NCI-H748 (cell line): ENCODE data around the gene VENTX.

Experiments used
- DNase-seq: peaks from one replicate; lab custom pipeline; 2025; ENCODE audit not compliant: unreplicated experiment; lab: John Stamatoyannopoulos, UW

VENTX gene

DNA sequence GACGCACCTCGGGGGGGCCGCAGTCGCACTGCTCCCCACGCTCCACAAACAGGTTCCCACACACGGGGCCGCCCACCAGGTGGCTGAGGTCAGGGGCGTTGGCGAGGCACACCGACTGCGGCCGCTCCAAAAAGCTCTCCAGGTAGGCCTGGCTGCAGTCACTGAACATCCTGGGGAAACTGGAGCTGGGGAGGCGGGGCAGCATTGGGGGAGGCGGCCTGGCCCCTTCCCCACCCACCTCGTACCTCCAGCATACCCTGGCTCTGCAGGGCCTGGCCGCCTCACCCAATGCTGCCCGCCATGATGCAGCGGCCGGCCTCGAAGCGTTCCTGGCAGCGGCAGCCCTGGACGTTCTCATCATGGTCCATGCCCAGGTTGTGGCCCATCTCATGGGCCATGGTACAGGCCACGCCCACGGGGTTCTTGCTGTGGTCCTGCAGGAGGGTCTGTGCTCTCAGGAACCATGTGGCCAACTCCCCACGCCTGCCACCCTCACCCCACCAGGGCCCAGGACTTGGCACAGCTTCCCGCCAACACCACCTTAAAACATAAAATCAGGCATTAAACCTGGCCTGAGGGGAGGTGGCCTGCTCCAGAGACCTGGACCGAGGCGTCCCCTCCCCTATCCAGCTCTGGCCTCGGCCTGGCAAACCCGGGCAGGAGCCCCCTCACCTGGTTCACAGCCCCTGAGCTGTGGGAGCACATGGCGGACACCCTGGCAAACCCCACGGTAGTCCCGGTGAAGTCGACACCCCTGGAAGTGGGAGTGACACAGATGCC, 34.1 kb downstream of the VENTX start:
- no peak for DNase-seq

DNA sequence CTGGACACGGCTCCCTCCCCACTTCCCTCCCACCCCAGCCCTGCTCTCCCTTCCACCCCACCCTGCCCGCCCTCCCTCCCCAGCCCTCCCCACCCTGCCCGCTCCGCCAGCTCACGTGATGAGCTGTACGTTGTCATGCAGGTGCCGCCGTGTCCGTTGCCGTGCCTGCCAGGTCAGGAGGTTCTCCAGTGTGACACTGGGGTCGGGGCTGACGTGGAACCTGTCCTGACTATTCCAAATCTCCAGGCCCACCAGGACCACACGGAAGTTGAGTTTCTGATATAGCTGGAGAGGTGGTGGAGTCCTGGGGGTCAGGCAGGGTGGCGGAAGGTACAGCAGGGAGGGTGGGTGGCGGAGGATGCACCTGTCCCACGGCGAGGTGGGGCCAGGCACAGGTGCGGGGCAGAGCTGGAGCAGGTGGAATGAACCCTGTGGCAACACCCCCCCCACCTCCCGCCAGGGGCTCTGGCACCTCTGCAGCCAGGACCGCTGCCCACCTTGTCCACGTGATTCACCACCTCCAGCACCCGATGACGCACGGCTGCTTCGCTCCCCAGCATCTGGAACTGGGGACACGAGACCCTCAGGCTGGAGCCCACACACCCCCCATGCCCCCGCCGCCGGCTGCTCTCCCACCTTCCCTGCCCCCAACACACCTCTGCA, 34.8 kb downstream of the VENTX start:
- DNase-seq = no peak

DNA sequence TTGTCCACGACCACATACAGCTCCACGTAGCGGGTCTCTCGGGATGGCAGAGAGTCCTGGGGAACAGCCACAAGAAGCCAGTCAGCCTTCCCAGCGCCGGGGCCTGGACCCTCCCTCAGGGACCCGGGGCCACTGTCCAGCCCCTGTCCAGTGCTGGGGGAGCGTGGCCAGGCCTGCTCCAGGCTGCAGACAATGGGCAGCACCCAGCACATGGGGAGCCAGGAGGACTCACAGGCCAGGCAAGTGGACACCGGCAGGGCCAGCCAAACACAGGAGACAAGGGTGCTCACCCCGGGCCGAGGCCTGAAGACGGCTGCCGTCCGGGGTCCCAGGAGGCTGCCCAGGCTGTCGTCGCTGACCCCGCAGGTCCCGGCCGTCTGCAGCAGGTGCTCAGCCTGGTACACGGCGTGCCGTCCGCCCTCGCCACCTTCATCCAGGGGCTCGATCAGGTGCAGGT, 35.3 kb downstream of the VENTX start:
- DNase-seq = no peak

DNA sequence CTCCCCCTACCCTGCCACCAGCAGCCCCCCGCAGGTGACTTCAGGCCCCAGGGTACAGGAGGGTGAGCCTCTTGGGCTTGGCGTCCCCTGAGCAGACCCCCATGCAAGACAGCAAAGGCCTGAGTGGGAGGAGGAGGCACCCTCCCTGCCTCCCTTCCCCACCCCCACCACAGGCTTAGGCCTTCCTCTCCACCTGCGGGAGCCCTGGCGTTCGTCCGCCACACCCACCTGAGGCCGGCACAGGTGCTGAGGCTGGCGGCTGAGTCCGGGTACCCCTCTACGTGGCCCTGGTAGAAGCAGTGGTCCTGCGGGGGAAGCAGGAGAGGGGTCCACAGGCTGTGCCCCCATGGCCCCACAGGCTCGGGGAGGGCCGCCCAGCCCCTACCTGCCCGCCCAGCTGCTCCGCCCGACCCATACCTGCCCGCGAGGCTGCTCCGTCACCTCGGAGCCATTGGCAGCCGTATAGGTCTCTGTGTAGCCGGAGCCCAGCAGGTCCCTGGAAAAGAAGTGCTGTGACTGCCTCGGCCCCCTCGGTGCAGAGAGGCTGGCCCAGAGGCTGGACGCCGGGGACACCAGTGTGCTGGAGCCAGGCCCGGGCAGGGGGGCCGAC, 36.0 kb downstream of the VENTX start:
- DNase-seq = no peak

DNA sequence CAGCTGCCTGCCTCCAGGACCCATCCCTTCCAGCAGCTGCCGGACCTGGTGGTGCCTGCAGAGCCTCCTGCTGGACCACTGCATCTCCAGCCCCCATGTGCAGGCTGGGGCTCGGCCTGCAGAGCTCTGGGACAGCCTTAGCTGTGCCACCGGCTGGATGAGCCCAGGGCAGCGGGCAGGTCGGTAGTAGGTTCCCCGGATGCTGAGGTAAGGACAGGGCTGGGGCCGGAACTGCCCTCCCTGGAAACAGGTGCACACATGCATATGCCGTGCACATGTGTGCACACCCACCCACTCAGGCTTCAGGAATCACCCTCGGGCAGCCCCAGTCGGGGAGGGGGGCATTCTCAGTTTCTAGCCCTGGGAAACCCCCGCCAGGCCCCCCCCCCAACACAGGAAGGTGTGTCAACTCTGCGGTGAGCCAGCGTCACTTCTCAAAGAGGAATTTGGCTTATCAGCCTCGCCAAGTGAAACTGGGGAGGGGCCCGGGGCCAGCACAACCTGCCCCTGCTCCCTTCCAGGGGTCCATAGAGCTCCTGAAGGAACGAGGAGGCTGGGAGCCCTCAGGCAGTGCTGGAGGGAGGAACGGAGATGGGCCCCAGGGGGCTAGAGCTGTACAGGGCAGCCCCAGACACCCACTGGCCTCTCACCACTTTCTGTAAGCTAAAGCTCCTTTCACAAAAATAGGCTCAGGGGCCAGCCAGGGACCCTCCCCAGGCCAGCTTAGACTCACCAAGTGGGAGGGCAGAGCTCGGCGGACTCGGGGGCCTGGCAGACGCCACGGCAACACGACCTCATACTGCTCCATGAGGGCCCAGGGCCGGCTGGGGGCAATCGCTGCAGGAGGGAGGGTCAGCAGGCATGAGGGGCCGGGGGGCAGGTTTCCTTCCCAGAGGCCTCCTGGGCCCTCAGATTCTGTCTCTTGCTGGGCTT, 37.4 kb downstream of the VENTX start:
- no peak for DNase-seq

DNA sequence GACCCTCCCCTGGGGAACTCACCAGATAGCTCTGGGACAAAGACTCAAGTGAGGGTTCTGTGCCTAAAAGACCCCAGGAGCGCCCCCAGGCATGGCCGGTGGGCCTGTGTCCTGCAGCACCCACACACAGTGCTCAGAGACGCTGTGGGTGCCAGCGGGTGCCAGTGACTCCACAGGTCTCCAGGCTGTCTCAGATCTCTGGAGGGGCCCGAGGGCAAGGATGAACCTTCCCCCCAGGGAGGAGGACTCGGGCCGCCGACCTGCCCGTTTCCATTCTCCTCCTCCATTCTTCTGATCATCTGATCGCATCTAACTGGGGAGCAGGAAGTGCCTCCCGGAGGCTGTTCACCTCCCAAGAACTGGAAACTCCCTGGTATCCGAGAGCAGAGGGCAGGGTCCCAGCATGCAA, 38.0 kb downstream of the VENTX start:
- no peak for DNase-seq

DNA sequence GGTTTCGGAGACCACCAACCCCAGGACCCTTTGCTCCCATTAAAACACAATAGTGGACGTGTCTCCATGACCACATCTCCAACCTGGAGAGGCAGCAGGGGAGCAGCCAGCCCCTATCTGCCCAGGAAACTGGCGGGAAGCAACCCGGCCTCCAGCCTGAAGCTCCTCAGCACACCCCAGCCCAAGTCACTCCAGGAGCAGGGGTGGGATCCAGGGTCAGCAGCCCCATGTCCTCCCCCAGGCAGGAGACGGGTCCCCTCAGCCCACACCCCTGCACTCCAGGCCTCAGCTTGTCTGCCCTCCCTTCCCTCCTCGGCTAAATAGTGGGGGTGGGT, 38.4 kb downstream of the VENTX start:
- DNase-seq = no peak

DNA sequence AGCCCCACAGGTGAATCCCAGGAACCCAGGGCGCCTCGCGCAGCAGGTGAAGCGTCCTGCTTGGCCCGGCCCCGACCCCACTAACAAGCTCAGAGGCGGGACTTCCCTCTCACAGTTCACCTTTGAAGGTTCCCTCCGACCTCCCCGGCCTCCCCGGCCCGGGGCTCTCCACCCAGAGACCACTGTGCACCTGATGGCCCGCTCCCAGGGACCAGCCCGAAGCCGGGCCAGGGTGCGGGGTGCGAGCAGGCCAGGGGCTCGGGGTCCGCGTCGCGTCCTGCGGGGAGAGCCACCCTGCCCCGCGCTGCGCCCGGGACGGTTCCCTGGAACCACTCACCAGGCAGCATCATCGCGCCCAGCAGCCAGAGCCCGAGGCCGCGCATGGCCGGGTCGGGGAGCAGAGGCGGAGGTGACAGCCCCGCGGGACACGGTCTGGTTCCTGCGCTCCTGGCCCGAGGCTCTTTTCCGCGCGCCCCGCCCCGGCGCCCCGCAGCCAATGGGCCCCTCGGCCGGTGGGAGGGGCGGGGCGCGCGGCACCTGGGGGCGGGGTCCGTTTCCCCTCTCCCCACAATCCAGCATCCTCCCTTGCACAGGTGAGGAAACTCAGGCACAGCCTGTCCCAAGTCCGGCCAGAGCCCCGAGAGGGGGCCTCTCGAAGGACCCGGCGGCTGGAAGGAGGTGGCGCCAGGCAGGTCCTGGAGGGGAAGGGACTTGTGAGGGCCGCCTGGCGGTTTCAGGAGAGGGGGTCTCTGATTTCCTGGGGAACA, 39.0 kb downstream of the VENTX start, which contains the start of gene ADAM8:
Gene ADAM8 (minus strand): TSS at position 434 of the 767 bp plus-strand sequence. CDS start 51 bp downstream, at position 383.
- DNase-seq = peak; percentile 29

DNA sequence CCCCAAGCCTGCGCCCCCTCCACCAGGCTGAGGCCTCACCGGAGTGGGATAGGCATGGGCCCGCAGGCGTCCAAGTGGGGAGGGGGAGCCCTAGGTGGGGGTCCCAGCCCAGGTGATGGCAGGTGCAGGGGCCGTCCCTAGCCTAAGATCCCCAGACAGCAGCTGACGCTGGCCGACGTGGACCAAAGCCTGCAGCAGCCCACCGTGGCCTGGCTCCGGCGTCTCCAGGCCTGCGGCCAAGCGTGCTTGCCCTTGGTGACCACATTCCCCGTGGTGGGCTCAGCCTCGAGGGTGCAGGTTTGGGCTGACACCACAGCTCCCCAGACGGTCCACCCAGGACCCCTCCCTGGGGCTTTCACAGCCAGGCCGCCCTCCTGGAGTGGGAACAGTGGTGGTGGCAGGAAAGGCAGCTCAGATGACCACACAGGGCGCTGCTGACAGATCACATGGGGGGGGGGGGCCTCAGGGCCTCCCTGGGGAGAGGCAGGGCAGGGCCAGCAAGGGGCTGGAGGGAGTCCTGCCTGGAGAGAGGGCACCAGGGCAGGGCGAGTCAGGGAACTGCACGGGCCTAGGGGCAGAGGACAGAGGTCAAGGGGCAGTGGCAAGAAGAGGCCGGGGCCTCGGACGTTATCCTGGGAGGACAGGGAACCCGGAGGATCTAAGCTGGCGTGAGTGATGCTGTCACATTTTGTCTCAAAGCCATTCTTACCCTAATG, 39.8 kb downstream of the VENTX start:
- DNase-seq = no peak

DNA sequence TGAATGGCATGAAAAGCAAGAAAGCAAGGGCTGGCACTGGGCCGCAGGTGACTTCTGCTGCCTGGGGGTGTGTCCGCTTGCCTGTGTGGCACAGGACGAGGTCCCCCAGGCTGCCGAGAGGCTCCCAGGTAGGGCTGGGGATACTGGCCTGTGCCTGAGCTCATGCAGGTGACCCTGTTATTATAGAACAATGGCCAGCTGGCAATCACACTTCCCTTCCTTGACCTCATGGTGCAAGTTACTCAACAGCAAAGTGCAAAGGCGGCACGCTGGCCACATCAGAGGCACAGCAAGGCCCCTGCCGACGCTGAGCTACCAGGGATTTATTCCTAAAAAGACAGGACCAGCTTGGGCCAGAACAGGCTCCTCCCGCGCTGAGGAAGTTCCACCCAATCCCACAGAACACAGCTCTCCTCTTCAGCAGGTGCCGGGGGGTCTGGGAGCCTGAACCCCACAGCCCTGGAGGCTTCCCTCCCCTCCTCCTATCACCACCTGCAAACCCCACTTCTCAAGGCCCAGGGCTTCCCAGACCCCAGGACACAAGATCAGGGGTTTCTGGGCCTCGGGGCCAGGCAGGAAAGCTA, 40.4 kb downstream of the VENTX start:
- DNase-seq = no peak

DNA sequence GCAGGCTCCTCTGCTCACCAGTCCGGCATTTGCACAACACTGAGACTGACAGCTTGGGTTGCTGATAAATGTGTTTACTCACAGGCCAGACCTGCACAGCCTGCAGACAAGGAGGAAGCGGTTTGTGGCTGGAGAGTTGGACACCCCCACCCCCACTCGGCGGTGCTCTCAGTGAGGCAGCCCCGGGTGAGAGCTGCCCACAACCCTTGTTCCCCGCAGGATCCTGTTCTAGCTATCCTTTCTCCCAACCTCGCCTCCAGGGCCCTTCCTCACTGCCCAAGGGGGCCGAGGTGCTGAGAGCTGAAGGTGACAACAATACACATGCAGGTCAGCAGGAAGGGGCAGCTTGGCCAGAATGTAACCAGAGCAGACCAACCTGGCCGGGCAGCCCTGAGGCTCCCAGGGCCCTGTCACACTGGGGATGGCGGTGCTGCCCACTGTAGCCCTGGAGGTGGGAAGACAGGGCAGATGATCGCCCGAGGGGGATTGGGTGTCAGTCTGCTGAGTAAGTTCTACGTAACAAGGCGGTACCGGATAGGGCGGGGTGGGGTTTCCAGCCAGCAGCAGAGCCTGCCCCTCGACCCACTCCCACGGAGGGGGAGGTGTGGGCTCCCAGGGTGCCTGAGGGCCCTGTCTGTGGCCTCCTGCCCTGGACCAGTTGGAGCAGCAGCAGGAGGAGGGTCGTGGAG, 41.1 kb downstream of the VENTX start:
- DNase-seq = no peak

DNA sequence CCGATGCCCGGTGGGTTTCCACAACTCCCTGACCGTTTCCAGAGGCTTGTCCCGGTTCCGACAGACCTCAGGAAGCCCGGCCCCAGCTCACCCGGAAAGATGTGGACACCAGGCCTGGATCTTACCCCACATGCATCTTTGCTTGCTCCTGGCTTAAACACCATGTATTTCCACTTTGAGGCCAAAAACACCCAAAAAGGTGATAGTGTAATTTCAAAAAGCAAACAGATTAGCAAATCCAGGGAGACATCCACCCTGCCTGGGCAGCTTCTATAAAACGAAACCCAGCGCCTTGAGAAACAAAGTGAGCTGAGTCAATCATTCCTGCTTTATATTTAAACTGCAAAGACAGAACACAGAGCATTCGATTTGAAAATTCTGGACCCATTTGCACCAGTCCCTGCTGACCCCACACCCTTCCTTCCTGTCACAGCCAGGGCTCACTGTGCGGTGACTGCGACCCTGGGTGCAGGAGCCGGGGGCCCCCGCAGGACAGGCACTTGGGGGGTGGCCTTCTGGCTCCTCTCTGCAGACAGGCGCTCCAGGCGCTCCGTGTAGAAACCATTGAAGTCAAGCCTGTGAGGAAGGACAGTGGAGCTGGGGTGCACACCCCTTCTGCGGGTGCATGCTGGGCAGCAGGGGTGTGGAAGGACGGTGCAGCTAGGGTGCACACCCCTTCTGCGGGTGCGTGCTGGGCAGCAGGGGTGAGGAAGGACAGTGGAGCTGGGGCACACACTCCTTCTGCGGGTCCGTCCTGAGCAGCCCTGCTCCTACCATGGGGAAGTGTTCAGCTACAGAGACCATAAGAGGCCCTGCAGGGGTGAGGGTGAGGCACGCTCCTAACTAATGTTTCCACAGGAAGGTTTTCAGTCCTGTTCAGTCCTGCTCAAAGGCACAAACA, 41.9 kb downstream of the VENTX start:
- no peak for DNase-seq

DNA sequence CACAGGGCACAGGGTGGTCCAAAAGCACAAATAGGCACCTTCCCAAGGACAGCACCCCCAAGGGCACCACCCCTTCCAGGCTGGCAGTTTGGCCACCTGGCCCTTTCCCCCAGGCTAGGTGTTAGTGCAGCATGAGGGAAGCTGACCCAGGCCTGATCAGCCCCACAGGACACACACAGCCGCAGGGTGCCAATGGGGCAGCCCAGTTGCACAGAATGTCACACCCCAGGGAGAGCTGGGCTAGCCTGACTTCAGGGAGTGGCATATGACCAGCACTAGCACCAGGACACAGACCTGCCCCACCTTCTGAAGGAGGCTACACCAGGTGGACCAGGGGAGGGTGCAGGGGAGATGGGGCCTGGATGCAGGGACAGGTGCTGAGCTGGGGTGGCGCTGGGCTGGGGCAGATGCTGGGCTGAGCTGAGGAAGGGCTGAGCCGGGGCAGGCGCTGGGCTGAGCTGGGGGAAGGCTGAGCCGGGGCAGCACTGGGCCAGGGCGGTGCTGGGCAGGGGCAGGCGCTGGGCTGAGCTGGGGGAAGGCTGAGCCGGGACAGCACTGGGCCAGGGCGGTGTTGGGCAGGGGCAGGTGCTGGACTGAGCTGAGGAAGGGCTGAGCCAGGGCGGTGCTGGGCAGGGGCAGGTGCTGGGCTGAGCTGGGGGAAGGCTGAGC, 42.9 kb downstream of the VENTX start:
- DNase-seq = no peak

DNA sequence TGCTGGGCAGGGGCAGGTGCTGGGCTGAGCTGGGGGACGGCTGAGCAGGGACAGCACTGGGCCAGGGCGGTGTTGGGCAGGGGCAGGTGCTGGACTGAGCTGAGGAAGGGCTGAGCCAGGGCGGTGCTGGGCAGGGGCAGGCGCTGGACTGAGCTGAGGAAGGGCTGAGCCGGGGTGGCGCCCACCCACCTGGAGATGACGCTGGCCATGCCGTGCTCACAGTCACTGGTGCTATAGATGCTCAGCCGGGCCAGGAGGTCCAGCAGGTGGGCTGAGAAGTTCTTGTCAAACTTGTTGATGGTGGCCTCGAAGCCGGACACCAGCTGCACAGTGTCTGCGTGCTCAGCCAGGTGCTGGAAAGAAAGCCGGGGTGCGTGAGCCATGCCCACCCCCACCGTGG, 43.4 kb downstream of the VENTX start:
- no peak for DNase-seq

DNA sequence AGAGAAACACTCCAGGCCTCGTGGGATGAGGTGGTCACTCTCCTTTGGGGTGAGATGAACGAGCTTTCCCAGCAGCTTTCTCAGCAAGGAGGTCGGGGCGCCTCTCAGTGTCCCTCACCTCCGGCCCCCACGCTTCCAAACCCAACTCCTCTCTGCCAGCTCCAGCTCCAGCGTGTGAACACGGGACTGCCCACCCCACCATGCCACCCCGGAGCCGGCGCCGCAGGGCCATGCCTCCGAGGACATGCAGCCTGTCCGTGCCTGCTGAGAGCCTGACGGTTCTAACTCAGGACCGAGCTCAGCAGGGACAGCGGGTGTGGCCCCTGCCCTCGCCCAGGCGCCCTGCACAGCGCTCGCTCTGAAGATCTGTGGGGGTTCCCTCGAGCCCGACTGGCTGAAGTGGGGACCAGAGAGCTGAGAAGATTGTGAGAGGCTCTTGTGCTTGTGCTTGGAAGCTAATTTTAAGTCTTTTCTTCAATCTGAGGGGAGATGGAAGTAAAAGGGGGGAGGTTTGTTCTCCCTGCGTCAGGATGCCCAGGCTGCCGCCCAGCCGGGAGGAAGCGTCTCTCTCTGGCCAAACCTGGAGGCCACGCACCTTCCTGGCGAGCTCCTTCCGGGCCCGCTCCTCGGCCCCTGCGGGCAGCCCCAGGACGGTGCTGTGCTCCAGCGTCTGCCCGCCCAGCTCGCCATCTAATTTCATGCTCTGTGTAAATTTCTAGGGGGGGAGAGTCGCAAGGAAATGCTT, 44.1 kb downstream of the VENTX start:
- DNase-seq = no peak

DNA sequence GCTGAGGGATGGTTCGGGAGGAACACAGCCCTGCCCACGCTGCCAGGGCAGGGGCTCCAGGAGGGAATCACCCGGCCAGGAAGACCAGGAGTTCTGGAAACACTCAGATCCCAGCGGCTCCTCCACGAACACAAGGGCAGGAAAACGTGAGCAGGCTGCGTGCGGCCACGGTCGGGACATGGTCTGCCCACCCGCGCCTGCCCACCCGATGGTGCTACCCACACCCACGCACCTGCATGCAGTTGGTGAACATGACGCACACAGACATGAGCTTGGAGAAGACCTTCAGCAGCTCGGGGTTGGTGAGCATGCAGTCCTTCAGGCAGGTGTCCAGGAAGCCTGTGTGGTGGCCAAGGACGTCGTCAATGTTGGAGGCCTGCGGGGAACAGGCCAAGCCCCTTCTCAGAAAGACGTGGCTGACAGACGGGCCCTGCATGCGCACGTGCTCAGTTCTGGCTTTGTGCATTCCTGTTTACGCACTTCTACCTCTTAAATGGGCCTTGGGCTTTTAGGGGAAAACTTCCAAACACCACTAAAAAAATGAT, 45.3 kb downstream of the VENTX start:
- DNase-seq = no peak
